HepG2 (cell line): Measurements from ENCODE around the gene ZBTB20. TPM values are rescaled to one million over a fixed set of nuclear protein-coding genes. Genes with fewer than 3 reads are reported as not detected.

ENCODE experiments used
- ATAC-seq: fragments of 200-7000 bp; cut with Tn5 transposase; 3 replicates; pipeline ENCODE4 v1.9.1; 2020; ENCODE audit warnings: mild to moderate bottlenecking, moderate library complexity
- BruUV-seq: library from RNA; stranded (reverse); fragments of 400-500 nt; replicated peaks from 2 replicates; lab custom pipeline; 2021; lab: Mats Ljungman, UMichigan
- CTCF ChIA-PET: fragments of 300-600 bp; formaldehyde crosslinking; extraction: SDS; loops from one replicate; lab custom pipeline; 2021; ENCODE audit warnings: low total read pairs, inconsistent platforms, low intra/inter-chr PET ratio; lab: Yijun Ruan, JAX
- POLR2A ChIA-PET: fragments of 350-600 bp; sonication (Branson Sonifier 250); formaldehyde crosslinking; loops from one replicate; lab custom pipeline; 2020; ENCODE audit warnings: antibody characterized with exemption, inconsistent platforms; lab: Yijun Ruan, JAX
- DNase-seq: peaks from one replicate; pipeline ENCODE4 v3.0.0-alpha.2; 2015; ENCODE audit warnings: low spot score
- FAIRE-seq: peaks from 3 replicates; lab custom pipeline; 2011; peaks lifted over from hg19 to GRCh38; lab: Jason Lieb, UNC
- H2AFZ ChIP-seq: one replicate; pipeline ENCODE4 v1.6.1; 2011; ENCODE audit warnings: low read length, inconsistent platforms
- H3K27ac ChIP-seq: fragments of 300-600 bp; 3 replicates; pipeline ENCODE4 v1.8.0; 2011; ENCODE audit warnings: mixed run types, mild to moderate bottlenecking, mixed read lengths, low read length, inconsistent platforms; ENCODE audit not compliant: insufficient read depth; ENCODE audit errors: extremely low read length
- H3K27me3 ChIP-seq, 2 experiments: fragments of 200-600 bp in 1 of 2; 2 replicates in 1 of 2; 3 replicates in 1 of 2; pipeline versions ENCODE4 v1.6.0 to v1.8.0; 2011; ENCODE audit warnings: low read length in 2 of 2, mild to moderate bottlenecking in 2 of 2, moderate library complexity in 2 of 2, inconsistent platforms in 1 of 2; ENCODE audit not compliant: insufficient read depth in 2 of 2, control insufficient read depth in 1 of 2
- H3K36me3 ChIP-seq, 2 experiments: fragments of 200-600 bp in 1 of 2; replicated peaks in 1 of 2; 2 replicates in 1 of 2; 3 replicates in 1 of 2; pipeline versions ENCODE4 v1.5.1 to v1.8.0; 2011; ENCODE audit warnings: low read length in 2 of 2, inconsistent platforms in 1 of 2; ENCODE audit not compliant: insufficient read depth in 2 of 2, control insufficient read depth in 1 of 2
- H3K4me1 ChIP-seq: 2 replicates; pipeline ENCODE4 v1.5.1; 2012; ENCODE audit warnings: low read length, inconsistent platforms; ENCODE audit not compliant: insufficient read depth
- H3K4me2 ChIP-seq: 2 replicates; pipeline ENCODE4 v1.6.0; 2011; ENCODE audit warnings: low read depth, low read length, inconsistent platforms
- H3K4me3 ChIP-seq, 3 experiments: fragments of 200-600 bp in 1 of 3; sonication (generic), shearing (Covaris generic) in 1 of 3; replicated peaks in 1 of 3; 2 replicates each; pipeline ENCODE4 v1.5.1; 2011 to 2016; ENCODE audit warnings: low read length in 3 of 3, inconsistent platforms in 2 of 3, low read depth in 2 of 3, mild to moderate bottlenecking in 2 of 3, control low read depth in 1 of 3, mixed read lengths in 1 of 3; ENCODE audit not compliant: insufficient read depth in 1 of 3
- H3K79me2 ChIP-seq: one replicate; pipeline ENCODE4 v1.6.1; 2011; ENCODE audit warnings: low read length, inconsistent platforms; ENCODE audit not compliant: insufficient read depth
- H3K9ac ChIP-seq: 2 replicates; pipeline ENCODE4 v1.6.0; 2011; ENCODE audit warnings: mild to moderate bottlenecking, low read depth, low read length, inconsistent platforms; ENCODE audit not compliant: insufficient read depth
- H3K9me3 ChIP-seq: 2 replicates; pipeline ENCODE4 v1.5.1; 2012; ENCODE audit warnings: mild to moderate bottlenecking, low read length
- H4K20me1 ChIP-seq: 2 replicates; pipeline ENCODE4 v1.6.0; 2011; ENCODE audit warnings: inconsistent platforms, mild to moderate bottlenecking, low read length, moderate library complexity; ENCODE audit not compliant: insufficient read depth
- HNF4A ChIP-seq: sonication (generic); formaldehyde crosslinking; IDR thresholded peaks from 2 replicates; pipeline ENCODE4 v1.4.0; 2020; ENCODE audit warnings: missing genetic modification reagents
- NFATC3 ChIP-seq: sonication (generic); formaldehyde crosslinking; IDR thresholded peaks from 2 replicates; pipeline ENCODE4 v1.5.1; 2020; ENCODE audit warnings: mild to moderate bottlenecking, missing genetic modification reagents
- NFKBIZ ChIP-seq: IDR thresholded peaks from 2 replicates; pipeline ENCODE4 v1.6.1; 2018; ENCODE audit warnings: missing genetic modification reagents, missing compliant biosample characterization
- YEATS2 ChIP-seq: sonication (generic); formaldehyde crosslinking; IDR thresholded peaks from 2 replicates; pipeline ENCODE4 v1.4.0; 2020; ENCODE audit warnings: missing genetic modification reagents, borderline replicate concordance
- ZBTB4 ChIP-seq: sonication (generic); formaldehyde crosslinking; IDR thresholded peaks from 2 replicates; pipeline ENCODE4 v1.4.0; 2020; ENCODE audit warnings: missing genetic modification reagents, mild to moderate bottlenecking, borderline replicate concordance
- ZC3H4 ChIP-seq: sonication (generic); formaldehyde crosslinking; IDR thresholded peaks from 2 replicates; pipeline ENCODE4 v1.4.0; 2020; ENCODE audit warnings: missing genetic modification reagents, borderline replicate concordance
- ZFP37 ChIP-seq: sonication (generic); formaldehyde crosslinking; IDR thresholded peaks from 2 replicates; pipeline ENCODE4 v1.4.0; 2020; ENCODE audit warnings: missing genetic modification reagents, borderline replicate concordance
- ZMYM3 ChIP-seq: sonication (generic); formaldehyde crosslinking; IDR thresholded peaks from 2 replicates; pipeline ENCODE4 v1.5.1; 2020; ENCODE audit warnings: mild to moderate bottlenecking, missing genetic modification reagents
- ZMYM4 ChIP-seq: sonication (generic); formaldehyde crosslinking; IDR thresholded peaks from 2 replicates; pipeline ENCODE4 v1.8.1; 2023; ENCODE audit warnings: mild to moderate bottlenecking, missing genetic modification reagents
- ZNF17 ChIP-seq: sonication (generic); formaldehyde crosslinking; IDR thresholded peaks from 2 replicates; pipeline ENCODE4 v1.5.0; 2020; ENCODE audit warnings: mild to moderate bottlenecking, missing genetic modification reagents
- ZNF292 ChIP-seq: sonication (generic); formaldehyde crosslinking; IDR thresholded peaks from 2 replicates; pipeline ENCODE4 v1.8.1; 2022; ENCODE audit warnings: mild to moderate bottlenecking, low read depth, missing genetic modification reagents, borderline replicate concordance
- ZNF652 ChIP-seq: IDR thresholded peaks from 2 replicates; pipeline ENCODE4 v1.6.1; 2016; ENCODE audit warnings: low read depth, borderline replicate concordance
- ZSCAN9 ChIP-seq: IDR thresholded peaks from 2 replicates; pipeline ENCODE4 v1.6.1; 2016; ENCODE audit warnings: borderline replicate concordance
- WGBS: methylation state at CpG from one replicate; pipeline ENCODE4 v1.1.6; 2017; ENCODE audit warnings: low lambda C conversion rate; 5-methylcytosine and 5-hydroxymethylcytosine counted together
- in situ Hi-C: cut with HindIII; loops from 2 replicates; pipeline ENCODE4 v1.10.0; 2017; ENCODE audit warnings: low pct_unique_long_range_greater_than_20kb; ENCODE audit not compliant: extremely low pct_ligation_motif_present
- intact Hi-C: fragments of 100-400 bp; cut with micrococcal nuclease; formaldehyde crosslinking; loops from one replicate; pipeline ENCODE4 v1.10.0; 2022; ENCODE audit not compliant: unreplicated experiment
- polyA plus RNA-seq, 8 experiments: library from polyadenylated mRNA; depleted of rRNA in 3 of 8; stranded (reverse) in 7 of 8; unstranded in 1 of 8; fragments of >200 nt; fragmentation: Illumina TruSeq in 4 of 8; extraction: Trizol in 4 of 8; gene quantifications; 2 replicates each; pipeline versions ENCODE4 v1.2.1 to v1.2.3, GENCODE V29; 2011 to 2016; ENCODE audit warnings: low read depth in 4 of 8, missing spikeins in 1 of 8, mixed read lengths in 1 of 8; ENCODE audit not compliant: insufficient read depth in 1 of 8
- total RNA-seq, 5 experiments: library from RNA; depleted of rRNA; stranded (reverse); fragments of >200 nt; fragmentation: Illumina TruSeq; extraction: Trizol; gene quantifications; 2 replicates each; pipeline ENCODE4 v1.2.3, GENCODE V29; 2016; ENCODE audit warnings: low read depth in 1 of 5
- TF ChIP-seq, protein P1 (sequence below): sonication (generic); formaldehyde crosslinking; IDR thresholded peaks from 2 replicates; pipeline ENCODE4 v1.4.0; 2020; ENCODE audit warnings: missing genetic modification reagents, low read depth, mild to moderate bottlenecking, borderline replicate concordance
- TF ChIP-seq, protein P2 (sequence below): sonication (generic); formaldehyde crosslinking; IDR thresholded peaks from 2 replicates; pipeline ENCODE4 v1.4.0; 2020; ENCODE audit warnings: low read depth, mild to moderate bottlenecking, missing genetic modification reagents

The ZBTB20 gene
- total and polyA plus RNA-seq, 2 of the 13 experiments (the other 11 are each of a cell fraction or from before 2014, with no cell fraction given) = 1.9 to 8.8 TPM

- H3K9ac ChIP-seq = no peak overlapping the region
- in situ Hi-C loops (no loop called here), intact Hi-C loops (no loop called here)
- H3K4me2 ChIP-seq = no peak overlapping the region
- H3K27me3 ChIP-seq = no peaks in the 10 kb centered on the region
- ATAC-seq = peak; percentile 67
- no TSS peak for BruUV-seq
- H4K20me1 ChIP-seq = no peaks in the 10 kb centered on the region
- no peaks in the 10 kb centered on the region for H3K36me3 ChIP-seq
- ChIA-PET POLR2A (no interaction called here), CTCF (no interaction called here)
- DNase-seq = peak; percentile 40
- no peaks in the 10 kb centered on the region for H3K9me3 ChIP-seq
- TF ChIP-seq NFATC3 (no peak), NFKBIZ (CRISPR knock-in tag) (no peak), HNF4A (CRISPR knock-in tag) (peak; percentile 51), ZMYM4 (CRISPR knock-in tag) (0 out of 2 replicates have a peak, but pooled peaks have one; percentile 25), ZSCAN9 (CRISPR knock-in tag) (no peak), ZC3H4 (CRISPR knock-in tag) (no peak), YEATS2 (no peak), ZNF17 (no peak), ZFP37 (no peak), ZBTB4 (CRISPR knock-in tag) (no peak), ZNF292 (CRISPR knock-in tag) (no peak), ZNF652 (CRISPR knock-in tag) (peak; percentile 66), ZMYM3 (CRISPR knock-in tag) (no peak)
- TF ChIP-seq, protein P1, sequence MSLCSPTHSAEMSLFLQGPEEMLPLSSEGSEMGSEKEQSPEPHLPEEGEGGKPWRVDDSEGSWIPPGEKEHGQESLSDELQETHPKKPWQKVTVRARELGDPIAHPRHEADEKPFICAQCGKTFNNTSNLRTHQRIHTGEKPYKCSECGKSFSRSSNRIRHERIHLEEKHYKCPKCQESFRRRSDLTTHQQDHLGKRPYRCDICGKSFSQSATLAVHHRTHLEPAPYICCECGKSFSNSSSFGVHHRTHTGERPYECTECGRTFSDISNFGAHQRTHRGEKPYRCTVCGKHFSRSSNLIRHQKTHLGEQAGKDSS (CRISPR knock-in tag) = no peak
- TF ChIP-seq, protein P2, sequence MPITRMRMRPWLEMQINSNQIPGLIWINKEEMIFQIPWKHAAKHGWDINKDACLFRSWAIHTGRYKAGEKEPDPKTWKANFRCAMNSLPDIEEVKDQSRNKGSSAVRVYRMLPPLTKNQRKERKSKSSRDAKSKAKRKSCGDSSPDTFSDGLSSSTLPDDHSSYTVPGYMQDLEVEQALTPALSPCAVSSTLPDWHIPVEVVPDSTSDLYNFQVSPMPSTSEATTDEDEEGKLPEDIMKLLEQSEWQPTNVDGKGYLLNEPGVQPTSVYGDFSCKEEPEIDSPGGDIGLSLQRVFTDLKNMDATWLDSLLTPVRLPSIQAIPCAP (CRISPR knock-in tag) = no peak
- 51% methylated on average over 2 of the region's 2 CpGs for WGBS
- H3K4me3 ChIP-seq = no peak overlapping the region
- peaks cover 11% of the 10 kb centered on the region for H3K4me1 ChIP-seq
- FAIRE-seq = peak; percentile 43
- no peak overlapping the region for H2AFZ ChIP-seq
- peaks cover 3% of the 10 kb centered on the region for H3K79me2 ChIP-seq
- no peak overlapping the region for H3K27ac ChIP-seq
These were observed 551.5 kb downstream of the ZBTB20 start for GRCh38 chr3:114595522-114596028.
